ENCODE data around the gene YTHDC1. TPM values are rescaled to one million over a fixed set of nuclear protein-coding genes. Genes with fewer than 3 reads are reported as not detected.

The YTHDC1 gene
- total and polyA plus RNA-seq, 8 donors = 55.0 to 228 (median 181) TPM

DNA sequence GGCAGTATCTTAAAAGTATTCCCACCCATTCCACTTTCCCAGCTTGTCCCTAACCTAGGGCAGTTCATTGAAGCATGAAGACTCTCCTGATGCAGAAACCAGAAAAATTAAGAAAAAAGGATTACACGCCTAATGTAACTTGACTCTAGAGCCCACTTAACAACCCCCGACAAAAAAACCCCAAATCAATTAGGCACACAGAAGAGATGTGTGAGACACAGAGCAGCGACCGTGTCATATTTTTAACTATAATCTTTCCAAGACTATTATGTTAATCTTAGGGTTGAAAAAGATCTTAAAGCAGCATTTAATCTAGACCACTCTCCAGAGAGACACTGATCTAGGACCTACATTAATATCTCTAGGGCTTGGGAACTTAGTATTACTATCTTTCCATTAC is 1.3 kb downstream of the YTHDC1 start:
- no peaks in the 10 kb centered on the region for H3K36me3 ChIP-seq
- ATAC-seq (no peak), DNase-seq (peak in 1 of 4 donors; percentile 19)
- H3K4me1 ChIP-seq = peaks cover 11 to 54% of the 10 kb centered on the region in 2 donors
- TF ChIP-seq, protein P1, sequence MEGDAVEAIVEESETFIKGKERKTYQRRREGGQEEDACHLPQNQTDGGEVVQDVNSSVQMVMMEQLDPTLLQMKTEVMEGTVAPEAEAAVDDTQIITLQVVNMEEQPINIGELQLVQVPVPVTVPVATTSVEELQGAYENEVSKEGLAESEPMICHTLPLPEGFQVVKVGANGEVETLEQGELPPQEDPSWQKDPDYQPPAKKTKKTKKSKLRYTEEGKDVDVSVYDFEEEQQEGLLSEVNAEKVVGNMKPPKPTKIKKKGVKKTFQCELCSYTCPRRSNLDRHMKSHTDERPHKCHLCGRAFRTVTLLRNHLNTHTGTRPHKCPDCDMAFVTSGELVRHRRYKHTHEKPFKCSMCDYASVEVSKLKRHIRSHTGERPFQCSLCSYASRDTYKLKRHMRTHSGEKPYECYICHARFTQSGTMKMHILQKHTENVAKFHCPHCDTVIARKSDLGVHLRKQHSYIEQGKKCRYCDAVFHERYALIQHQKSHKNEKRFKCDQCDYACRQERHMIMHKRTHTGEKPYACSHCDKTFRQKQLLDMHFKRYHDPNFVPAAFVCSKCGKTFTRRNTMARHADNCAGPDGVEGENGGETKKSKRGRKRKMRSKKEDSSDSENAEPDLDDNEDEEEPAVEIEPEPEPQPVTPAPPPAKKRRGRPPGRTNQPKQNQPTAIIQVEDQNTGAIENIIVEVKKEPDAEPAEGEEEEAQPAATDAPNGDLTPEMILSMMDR (IDR thresholded peaks at IDR 0.05) = no peak
- intact Hi-C loops (cut with DNase I) = no loop called here
- H3K4me3 ChIP-seq = peak overlapping the region; percentile 76 to 79
- peaks cover 0 to 3% of the 10 kb centered on the region in 2 donors for H3K27me3 ChIP-seq
- peak overlapping the region; percentile 96 to 99 for H3K27ac ChIP-seq
- no peaks in the 10 kb centered on the region for H3K9me3 ChIP-seq

GRCh38 chr4:68347845-68348244 is 2.0 kb downstream of the YTHDC1 start:
- DNase-seq (no peak), ATAC-seq (no peak)
- peaks cover 11 to 62% of the 10 kb centered on the region in 2 donors for H3K4me1 ChIP-seq
- no peaks in the 10 kb centered on the region for H3K9me3 ChIP-seq
- TF ChIP-seq, protein P1 (IDR thresholded peaks at IDR 0.05) = no peak
- no peak overlapping the region for H3K27ac ChIP-seq
- intact Hi-C loops (cut with DNase I) = no loop called here
- H3K27me3 ChIP-seq = no peaks in the 10 kb centered on the region
- H3K36me3 ChIP-seq = no peaks in the 10 kb centered on the region
- peak overlapping the region; percentile 76 to 79 for H3K4me3 ChIP-seq

DNA sequence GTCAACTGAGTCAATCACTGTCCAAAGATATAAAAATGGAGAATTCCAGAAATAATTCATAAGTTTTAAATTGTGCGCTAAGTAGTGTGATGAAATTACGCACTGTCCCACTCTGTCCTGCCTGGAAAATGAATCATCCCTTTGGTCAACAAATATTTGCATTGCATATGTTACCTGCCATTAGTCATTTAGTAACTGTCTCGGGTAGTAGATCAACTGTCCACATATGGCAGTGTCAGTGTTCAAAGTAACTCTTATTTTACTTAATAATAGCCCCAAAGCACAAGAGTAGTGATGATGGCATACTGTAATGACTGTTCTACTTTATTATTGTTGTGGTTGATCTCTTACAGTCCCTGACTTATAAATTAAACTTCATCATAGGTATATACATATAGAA is 3.4 kb downstream of the YTHDC1 start:
- Histone ChIP-seq H3K27me3 (no peaks in the 10 kb centered on the region), H3K36me3 (no peaks in the 10 kb centered on the region), H3K9me3 (no peaks in the 10 kb centered on the region), H3K4me3 (no peak overlapping the region), H3K4me1 (peaks cover 11 to 76% of the 10 kb centered on the region in 2 donors), H3K27ac (no peak overlapping the region)
- intact Hi-C loops (cut with DNase I) = no loop called here
- ATAC-seq (no peak), DNase-seq (no peak)
- TF ChIP-seq, protein P1 (IDR thresholded peaks at IDR 0.05) = no peak

DNA sequence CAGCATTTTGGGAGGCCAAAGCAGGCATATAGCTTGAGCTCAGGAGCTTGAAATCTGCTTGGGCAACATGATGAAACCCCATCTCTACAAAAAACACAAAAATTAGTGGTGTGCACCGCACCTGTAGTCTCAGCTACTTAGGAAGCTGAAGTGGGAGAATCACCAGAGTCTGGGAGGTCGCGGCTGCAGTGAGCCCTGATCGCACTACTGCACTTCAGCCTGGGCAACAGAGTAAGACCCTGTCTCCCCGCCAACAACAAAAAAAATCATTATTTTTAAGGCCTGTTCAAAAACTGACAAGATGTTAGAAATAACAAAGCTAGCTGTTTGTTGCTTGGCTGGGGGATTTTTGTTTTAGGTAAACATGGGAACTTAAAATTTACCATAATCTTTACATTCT is 5.1 kb downstream of the YTHDC1 start:
- ATAC-seq = no peak
- no peaks in the 10 kb centered on the region for H3K36me3 ChIP-seq
- peaks cover 15 to 88% of the 10 kb centered on the region in 2 donors for H3K4me1 ChIP-seq
- intact Hi-C loops (cut with DNase I) = no loop called here
- H3K9me3 ChIP-seq = no peaks in the 10 kb centered on the region
- H3K4me3 ChIP-seq = no peak overlapping the region
- no peak overlapping the region for H3K27ac ChIP-seq
- no peaks in the 10 kb centered on the region for H3K27me3 ChIP-seq
- DNase-seq = peak in 1 of 4 donors; percentile 23
- TF ChIP-seq, protein P1 (IDR thresholded peaks at IDR 0.05) = no peak

GRCh38 chr4:68344049-68344448 is 5.8 kb downstream of the YTHDC1 start:
- H3K27ac ChIP-seq = no peak overlapping the region
- H3K4me1 ChIP-seq = peaks cover 18 to 94% of the 10 kb centered on the region in 2 donors
- TF ChIP-seq, protein P1 (IDR thresholded peaks at IDR 0.05) = no peak
- intact Hi-C loops (cut with DNase I) = no loop called here
- no peak for DNase-seq
- no peak for ATAC-seq
- H3K27me3 ChIP-seq = no peaks in the 10 kb centered on the region
- no peaks in the 10 kb centered on the region for H3K36me3 ChIP-seq
- H3K9me3 ChIP-seq = no peaks in the 10 kb centered on the region
- H3K4me3 ChIP-seq = no peak overlapping the region
